PFSK-1 (cell line): ENCODE data around the gene SAE1.

Experiments
- FOXP2 ChIP-seq: optimal IDR thresholded peaks from 2 replicates; pipeline ENCODE3; 2011; ENCODE audit warnings: borderline replicate concordance, control low read depth, inconsistent platforms; ENCODE audit not compliant: insufficient read depth; ENCODE audit errors: extremely low read length, extremely low read depth
- POLR2AphosphoS5 ChIP-seq: IDR thresholded peaks from 2 replicates; pipeline ENCODE4 v1.6.1; 2012; ENCODE audit warnings: low read depth, mild to moderate bottlenecking, control low read depth, low read length, moderate library complexity
- REST ChIP-seq, 2 experiments: IDR thresholded peaks; 2 replicates each; pipeline versions ENCODE4 v1.6.1 to v1.8.0; 2011 to 2012; ENCODE audit warnings: low read depth in 2 of 2, low read length in 2 of 2, control low read depth in 1 of 2, inconsistent platforms in 1 of 2, mild to moderate bottlenecking in 1 of 2, moderate library complexity in 1 of 2; ENCODE audit not compliant: insufficient read depth in 1 of 2
- SIN3A ChIP-seq: IDR thresholded peaks from 2 replicates; pipeline ENCODE4 v1.6.1; 2012; ENCODE audit warnings: mild to moderate bottlenecking, low read length, moderate library complexity, borderline replicate concordance; ENCODE audit not compliant: insufficient read depth
- TAF1 ChIP-seq: IDR thresholded peaks from 2 replicates; pipeline ENCODE4 v1.6.1; 2012; ENCODE audit warnings: low read length, control low read depth, borderline replicate concordance; ENCODE audit not compliant: insufficient read depth

Gene SAE1

GRCh38 chr19:47209319-47210179 lies 78.9 kb downstream of the SAE1 start:
- TF ChIP-seq TAF1 (no peak), FOXP2 (no peak), POLR2AphosphoS5 (no peak), SIN3A (no peak), REST (IDR thresholded peaks at IDR 0.05; ENCODE audit: insufficient read depth in 1 of 2, low read depth in 2 of 2, low read length in 2 of 2) (no peak)

DNA sequence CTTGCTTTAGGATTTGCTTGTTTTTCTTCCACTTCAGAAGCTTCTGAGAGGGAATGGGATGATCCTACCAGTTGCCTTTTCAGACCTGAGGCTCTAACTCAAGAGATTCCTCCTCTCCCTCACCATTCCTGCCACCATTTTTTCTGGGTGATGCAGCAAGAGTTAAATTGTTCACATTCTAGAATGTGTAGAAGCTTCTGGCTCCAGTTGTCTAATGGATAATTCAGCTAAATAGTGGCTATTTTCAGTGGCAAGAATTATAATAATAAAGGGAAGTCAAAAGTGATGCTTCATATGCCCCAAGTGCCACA lies 79.5 kb downstream of the SAE1 start:
- TF ChIP-seq SIN3A (no peak), FOXP2 (no peak), POLR2AphosphoS5 (no peak), TAF1 (no peak), REST (IDR thresholded peaks at IDR 0.05; ENCODE audit: insufficient read depth in 1 of 2, low read depth in 2 of 2, low read length in 2 of 2) (no peak)

DNA sequence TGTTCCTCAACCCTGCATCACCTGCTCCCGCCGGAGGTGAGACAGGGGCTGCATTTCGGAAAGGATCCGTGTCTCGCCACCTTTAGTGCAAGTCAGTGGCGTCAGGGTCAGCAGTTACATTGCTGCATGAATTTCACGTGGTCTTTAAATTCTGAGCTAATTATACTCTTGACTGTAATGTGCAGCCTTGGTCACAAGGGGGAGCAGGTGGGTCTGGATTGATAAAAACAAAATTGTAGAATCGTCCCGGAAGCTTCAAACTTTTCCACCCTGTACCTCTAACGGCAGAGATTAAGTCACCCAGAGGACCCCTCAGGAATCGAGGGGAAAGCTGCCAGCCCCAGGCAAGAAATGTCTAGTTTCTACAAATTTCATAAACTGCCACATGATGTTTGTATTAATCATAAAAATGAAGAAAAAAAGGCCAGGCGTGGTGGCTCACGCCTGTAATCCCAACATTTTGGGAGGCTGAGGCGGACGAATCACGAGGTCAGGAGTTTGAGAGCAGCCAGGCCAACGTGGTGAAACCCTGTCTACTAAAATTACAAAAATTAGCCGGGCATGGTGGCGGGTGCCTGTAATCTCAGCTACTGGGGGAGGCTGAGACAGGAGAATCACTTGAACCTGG lies 80.2 kb downstream of the SAE1 start:
- no peak for TF ChIP-seq SIN3A
- no peak for TF ChIP-seq POLR2AphosphoS5
- no peak for TF ChIP-seq FOXP2
- no peak for TF ChIP-seq TAF1
- TF ChIP-seq REST (IDR thresholded peaks at IDR 0.05; ENCODE audit: insufficient read depth in 1 of 2, low read depth in 2 of 2, low read length in 2 of 2) = no peak

DNA sequence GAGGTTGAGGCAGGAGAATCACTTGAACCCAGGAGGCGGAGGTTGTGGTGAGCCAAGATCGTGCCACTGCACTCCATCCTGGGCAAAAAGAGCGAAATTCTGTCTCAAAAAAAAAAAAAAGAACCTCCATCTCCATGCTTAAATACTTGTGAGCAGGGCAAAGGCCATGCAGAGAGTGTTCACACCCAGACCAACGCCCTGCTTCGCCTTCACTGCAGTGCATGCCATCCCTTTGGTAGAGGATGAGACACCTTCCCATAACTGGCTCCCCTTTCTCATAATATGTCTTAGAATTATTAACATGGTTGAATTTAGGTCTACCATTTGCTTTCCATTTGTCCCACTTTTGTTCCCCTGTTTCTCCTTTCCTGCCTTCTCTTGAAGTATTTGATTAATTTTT lies 84.9 kb downstream of the SAE1 start:
- no peak for TF ChIP-seq POLR2AphosphoS5

DNA sequence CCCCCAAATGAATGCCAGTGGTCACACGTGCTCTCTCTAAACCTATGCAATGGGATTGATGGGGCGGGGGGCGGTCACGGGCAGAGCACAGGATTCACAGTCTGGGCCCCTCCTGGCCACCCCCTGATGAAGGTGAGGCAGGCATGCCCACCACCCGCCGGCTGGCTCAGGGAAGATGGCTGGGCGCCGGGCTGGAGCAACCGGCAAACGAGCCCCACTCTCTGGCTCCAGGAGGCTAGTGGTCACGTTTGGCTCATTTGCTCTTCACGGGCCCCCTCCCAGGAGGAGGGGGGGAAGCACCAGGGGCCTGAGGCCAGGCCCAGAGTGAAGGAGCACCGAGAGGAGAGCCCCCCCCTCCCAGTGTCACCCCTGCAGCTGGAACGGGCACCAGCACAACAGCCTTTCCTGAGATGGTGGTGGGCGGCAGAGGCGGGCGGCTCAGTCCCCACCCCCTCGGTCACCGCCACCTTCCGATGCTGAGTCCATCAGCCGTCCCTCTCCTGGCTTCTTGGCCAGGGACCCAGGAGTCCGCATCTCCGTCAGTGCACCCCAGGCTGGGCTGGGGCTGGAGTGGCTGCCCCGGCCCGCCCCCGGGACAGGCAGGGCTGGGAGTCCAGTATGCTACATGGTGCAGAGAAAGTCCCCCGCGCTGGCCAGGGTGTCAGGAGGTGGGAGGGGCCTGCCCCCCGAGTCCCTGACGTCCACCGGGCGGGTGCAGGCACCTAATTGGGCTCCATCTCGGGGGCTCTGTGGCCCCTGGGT lies 90.6 kb downstream of the SAE1 start:
- TF ChIP-seq FOXP2 = no peak
- no peak for TF ChIP-seq POLR2AphosphoS5
- no peak for TF ChIP-seq TAF1
- no peak for TF ChIP-seq REST (IDR thresholded peaks at IDR 0.05; ENCODE audit: insufficient read depth in 1 of 2, low read depth in 2 of 2, low read length in 2 of 2)
- TF ChIP-seq SIN3A = no peak
